Prostate gland (tissue), 2 donors: ENCODE results near the gene TMEM8B. TPM values are rescaled to one million over a fixed set of nuclear protein-coding genes. Genes with fewer than 3 reads are reported as not detected.

Experiments
- DNase-seq: peaks from one replicate; pipeline ENCODE4 v3.0.0-alpha.2; 2019; ENCODE audit warnings: low spot score
- H3K27ac ChIP-seq, 2 donors: fragments of 200-600 bp; sonication (generic); 2 replicates each; pipeline ENCODE4 v1.5.1; 2017 to 2019
- H3K27me3 ChIP-seq: fragments of 200-600 bp; sonication (generic); replicated peaks from 2 replicates; pipeline ENCODE4 v1.5.1; 2019; ENCODE audit not compliant: insufficient read depth
- H3K36me3 ChIP-seq, 2 donors: fragments of 200-600 bp; sonication (generic); 1 replicate in 1 of 2; 2 replicates in 1 of 2; pipeline versions ENCODE4 v1.5.1 to v1.8.1; 2017 to 2019
- H3K4me1 ChIP-seq: fragments of 200-600 bp; sonication (generic); replicated peaks from 2 replicates; pipeline ENCODE4 v1.5.1; 2019
- H3K4me3 ChIP-seq, 2 donors: fragments of 200-600 bp; sonication (generic); 2 replicates each; pipeline ENCODE4 v1.5.1; 2017 to 2019
- H3K9me3 ChIP-seq: fragments of 200-600 bp; sonication (generic); 2 replicates; pipeline ENCODE4 v1.5.1; 2017
- CTCF ChIP-seq, 4 experiments: fragments of 200-600 bp in 2 of 4; fragments of 450-650 bp in 2 of 4; sonication (generic) in 2 of 4; IDR thresholded peaks; 1 replicate in 3 of 4; 2 replicates in 1 of 4; pipeline ENCODE4 v1.5.1; 2016 to 2019; ENCODE audit warnings: antibody characterized with exemption in 4 of 4, mild to moderate bottlenecking in 2 of 4, moderate library complexity in 2 of 4
- POLR2A ChIP-seq: fragments of 450-650 bp; IDR thresholded peaks from one replicate; pipeline ENCODE4 v1.6.1; 2016; ENCODE audit warnings: antibody characterized with exemption, mild to moderate bottlenecking
- POLR2AphosphoS5 ChIP-seq: sonication (generic); formaldehyde crosslinking; IDR thresholded peaks from one replicate; pipeline ENCODE4 v1.6.1; 2017; ENCODE audit warnings: antibody characterized with exemption
- WGBS: methylation state at CpG from one replicate; pipeline ENCODE4 v1.1.5; 2018; 5-methylcytosine and 5-hydroxymethylcytosine counted together
- intact Hi-C: fragments of 100-400 bp; cut with DNase I; formaldehyde crosslinking; loops from one replicate; pipeline ENCODE4 v1.14.2; 2022
- total RNA-seq, 2 donors: library from RNA; depleted of rRNA; stranded (reverse); fragments of >200 nt; gene quantifications; one replicate each; pipeline ENCODE4 v1.1.0, GENCODE V29; 2016

Gene TMEM8B
- total RNA-seq, 2 donors from 2014 or later, result 15.8 to 25.9 TPM

- 56% methylated on average over 13 of the region's 14 CpGs for WGBS
- no peaks in the 10 kb centered on the region for H3K9me3 ChIP-seq
- no peak for DNase-seq
- no peak overlapping the region for H3K4me3 ChIP-seq
- intact Hi-C loops, result no loop called here
- peaks cover 46% of the 10 kb centered on the region for H3K4me1 ChIP-seq
- no peaks in the 10 kb centered on the region for H3K27me3 ChIP-seq
- H3K27ac ChIP-seq, result peak overlapping the region; percentile 79 to 81
- H3K36me3 ChIP-seq, result no peaks in the 10 kb centered on the region
- TF ChIP-seq POLR2A (no peak), CTCF (IDR thresholded peaks at IDR 0.05) (peak in 1 of 4 experiments; percentile 6), POLR2AphosphoS5 (peak; percentile 7)
Measured at GRCh38 chr9:35906923-35907699, 78.1 kb downstream of the TMEM8B start.

- 42% methylated on average over 13 of the region's 13 CpGs for WGBS
Measured at GRCh38 chr9:35907711-35908503, 78.9 kb downstream of the TMEM8B start.

GRCh38 chr9:35908504-35909125, 79.6 kb downstream of the TMEM8B start:
- TF ChIP-seq POLR2A (no peak), CTCF (IDR thresholded peaks at IDR 0.05) (no peak), POLR2AphosphoS5 (no peak)
- peaks cover 42% of the 10 kb centered on the region for H3K4me1 ChIP-seq

More at GRCh38 chr9:35907711-35908503, 78.9 kb downstream of the TMEM8B start:
- intact Hi-C loops, result no loop called here
- Histone ChIP-seq H3K27me3 (no peaks in the 10 kb centered on the region), H3K27ac (peak overlapping the region; percentile 79 to 81), H3K4me1 (peaks cover 46% of the 10 kb centered on the region), H3K4me3 (no peak overlapping the region), H3K36me3 (no peaks in the 10 kb centered on the region), H3K9me3 (no peaks in the 10 kb centered on the region)
- TF ChIP-seq POLR2AphosphoS5 (peak; percentile 54), CTCF (IDR thresholded peaks at IDR 0.05) (no peak), POLR2A (no peak)
- DNase-seq, result peak; percentile 28

GRCh38 chr9:35909274-35909673, 80.2 kb downstream of the TMEM8B start, which contains the start of gene SPAAR:
TSS of gene SPAAR (plus strand) at chr9:35909490. CDS start at chr9:35910464, 974 bp downstream.
- intact Hi-C loops, result no loop called here
- no peaks in the 10 kb centered on the region for H3K27me3 ChIP-seq
- H3K4me3 ChIP-seq, result no peak within 1 kb of the TSS
- no peak for DNase-seq
- 75% methylated on average over 11 of the region's 11 CpGs for WGBS
- TF ChIP-seq POLR2AphosphoS5 (no peak), POLR2A (no peak), CTCF (IDR thresholded peaks at IDR 0.05) (no peak)
- no peaks in the 10 kb centered on the region for H3K9me3 ChIP-seq
- H3K4me1 ChIP-seq, result peaks cover 38% of the 10 kb centered on the region
- no peaks in the 10 kb centered on the region for H3K36me3 ChIP-seq
- peak within 1 kb of the TSS; percentile 79 to 81 for H3K27ac ChIP-seq

More at GRCh38 chr9:35908504-35909125, 79.6 kb downstream of the TMEM8B start:
- H3K27me3 ChIP-seq, result no peaks in the 10 kb centered on the region
- H3K4me3 ChIP-seq, result no peak overlapping the region
- no peaks in the 10 kb centered on the region for H3K36me3 ChIP-seq
- WGBS, result 61% methylated on average over 9 of the region's 9 CpGs
- intact Hi-C loops, result no loop called here
- peak overlapping the region; percentile 79 to 81 for H3K27ac ChIP-seq
- DNase-seq, result no peak
- H3K9me3 ChIP-seq, result no peaks in the 10 kb centered on the region
